ENCODE data around the gene LMOD2. TPM values are rescaled to one million over a fixed set of nuclear protein-coding genes. Genes with fewer than 3 reads are reported as not detected.

The LMOD2 gene
- total RNA-seq, 3 donors from 2014 or later: 0.63 TPM; not detected in 2

DNA sequence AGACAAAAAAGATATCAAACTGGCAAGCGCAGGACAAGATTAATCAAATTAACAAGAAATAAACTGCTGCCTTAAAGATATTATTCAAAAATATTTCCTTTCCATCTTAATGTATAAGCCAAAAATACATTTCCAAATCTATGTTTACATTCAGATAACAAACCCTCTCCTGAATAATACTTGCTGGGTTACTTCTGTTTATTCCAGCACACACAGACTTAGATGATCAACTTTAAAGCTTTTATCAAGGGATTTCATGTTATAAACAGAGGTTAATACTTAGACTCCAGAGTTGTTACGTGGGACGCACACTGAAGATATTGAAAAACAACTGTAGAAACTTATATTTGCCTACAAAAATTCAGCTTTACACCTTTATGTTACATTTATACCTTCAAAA, 33.6 kb downstream of the LMOD2 start:
- ATAC-seq (no peak), DNase-seq (no peak)
- Histone ChIP-seq H3K9me3 (no peaks in the 10 kb centered on the region), H3K36me3 (ENCODE audit: low read depth) (no peaks in the 10 kb centered on the region), H3K4me1 (ENCODE audit: low read depth) (no peaks in the 10 kb centered on the region), H3K4me3 (no peak overlapping the region)
- no peak for TF ChIP-seq CTCF (IDR thresholded peaks at IDR 0.05)
- intact Hi-C loops (cut with DNase I, micrococcal nuclease): no loop called here

DNA sequence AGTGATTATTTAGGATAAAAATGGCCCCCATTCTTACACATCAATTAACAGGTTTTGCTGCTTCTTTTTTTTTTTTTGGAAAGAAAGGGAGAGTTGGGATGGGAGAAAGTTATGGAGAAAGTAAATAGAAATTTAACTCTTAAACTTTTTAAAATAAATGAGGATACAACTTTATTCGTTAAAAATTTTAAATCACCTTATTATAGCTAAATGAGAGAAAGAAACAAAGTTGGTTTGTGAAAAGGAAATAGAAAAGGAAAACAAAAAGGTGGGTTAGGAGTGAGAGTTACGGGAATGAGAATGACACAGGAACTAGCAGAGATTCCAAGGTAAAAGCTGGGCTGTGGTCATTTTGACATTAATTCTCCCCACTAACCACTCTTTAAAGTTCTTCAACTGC, 34.9 kb downstream of the LMOD2 start:
- ATAC-seq: no peak
- TF ChIP-seq CTCF (IDR thresholded peaks at IDR 0.05): no peak
- no peaks in the 10 kb centered on the region for H3K4me1 ChIP-seq (ENCODE audit: low read depth)
- H3K36me3 ChIP-seq (ENCODE audit: low read depth): no peaks in the 10 kb centered on the region
- no peak for DNase-seq
- intact Hi-C loops (cut with DNase I, micrococcal nuclease): no loop called here
- no peak overlapping the region for H3K4me3 ChIP-seq
- no peaks in the 10 kb centered on the region for H3K9me3 ChIP-seq

GRCh38 chr7:123692471-123692877, 36.8 kb downstream of the LMOD2 start:
- intact Hi-C loops (cut with DNase I, micrococcal nuclease): no loop called here
- DNase-seq: no peak
- no peaks in the 10 kb centered on the region for H3K4me1 ChIP-seq (ENCODE audit: low read depth)
- no peaks in the 10 kb centered on the region for H3K9me3 ChIP-seq
- H3K4me3 ChIP-seq: no peak overlapping the region
- H3K36me3 ChIP-seq (ENCODE audit: low read depth): no peaks in the 10 kb centered on the region
- TF ChIP-seq CTCF (IDR thresholded peaks at IDR 0.05): no peak
- no peak for ATAC-seq

- no peak for ATAC-seq
- Histone ChIP-seq H3K4me1 (ENCODE audit: low read depth) (no peaks in the 10 kb centered on the region), H3K9me3 (no peaks in the 10 kb centered on the region), H3K36me3 (ENCODE audit: low read depth) (no peaks in the 10 kb centered on the region), H3K4me3 (no peak overlapping the region)
- intact Hi-C loops (cut with DNase I, micrococcal nuclease): loop anchor here in 1 of 2 donors (5.0 kb wide), 1 partner anchor 171 kb away; no protein-coding TSS in a partner anchor
- DNase-seq: no peak
- TF ChIP-seq CTCF (IDR thresholded peaks at IDR 0.05): no peak
Observed at GRCh38 chr7:123695944-123696677, 40.4 kb downstream of the LMOD2 start.

DNA sequence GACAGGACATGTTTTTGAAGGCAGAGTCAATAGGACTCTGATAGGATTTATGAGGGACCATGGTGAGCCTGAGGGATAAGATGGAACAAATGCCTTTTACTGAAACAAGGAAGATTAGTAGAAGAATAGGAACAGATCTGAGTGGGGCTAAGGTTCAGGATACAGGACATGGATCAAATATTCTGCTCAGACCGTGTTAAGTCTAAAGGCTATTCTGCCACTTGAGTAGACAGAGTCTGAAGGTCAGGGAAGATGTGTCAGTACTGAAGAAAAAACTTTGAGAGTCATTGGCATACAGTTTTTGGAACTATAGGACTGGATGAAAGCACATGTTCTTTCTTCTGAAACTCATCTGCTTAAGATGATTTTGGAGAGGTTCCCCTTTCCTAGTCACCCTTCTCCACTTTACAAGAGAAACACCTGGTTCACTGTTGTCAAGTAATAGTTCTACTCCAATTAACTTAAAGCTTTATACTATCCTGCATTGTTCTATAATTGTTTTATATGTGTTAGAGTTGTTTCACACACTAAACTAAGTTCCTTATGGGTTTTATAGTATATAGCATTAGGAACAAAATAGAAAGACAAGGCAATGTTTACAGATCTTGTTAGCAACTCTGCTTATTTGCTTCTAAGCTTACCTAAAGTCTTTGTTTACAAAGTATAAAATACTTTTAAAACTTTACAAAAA, 49.7 kb downstream of the LMOD2 start:
- ATAC-seq (peak; percentile 89), DNase-seq (no peak)
- TF ChIP-seq CTCF (IDR thresholded peaks at IDR 0.05): no peak
- no peaks in the 10 kb centered on the region for H3K9me3 ChIP-seq
- intact Hi-C loops (cut with DNase I, micrococcal nuclease): loop anchor here in 1 of 2 donors (10.0 kb wide), 1 partner anchor 89 kb away; no protein-coding TSS in a partner anchor
- no peak overlapping the region for H3K4me3 ChIP-seq
- no peaks in the 10 kb centered on the region for H3K36me3 ChIP-seq (ENCODE audit: low read depth)
- peaks cover 21% of the 10 kb centered on the region for H3K4me1 ChIP-seq (ENCODE audit: low read depth)
